ENCODE results near the gene RTN4IP1.
"Not testable (repeated sequence)": the region's sequence is repeated elsewhere in the genome, so short reads cannot be mapped to it uniquely, and the experiment has no call there.

The RTN4IP1 gene

DNA sequence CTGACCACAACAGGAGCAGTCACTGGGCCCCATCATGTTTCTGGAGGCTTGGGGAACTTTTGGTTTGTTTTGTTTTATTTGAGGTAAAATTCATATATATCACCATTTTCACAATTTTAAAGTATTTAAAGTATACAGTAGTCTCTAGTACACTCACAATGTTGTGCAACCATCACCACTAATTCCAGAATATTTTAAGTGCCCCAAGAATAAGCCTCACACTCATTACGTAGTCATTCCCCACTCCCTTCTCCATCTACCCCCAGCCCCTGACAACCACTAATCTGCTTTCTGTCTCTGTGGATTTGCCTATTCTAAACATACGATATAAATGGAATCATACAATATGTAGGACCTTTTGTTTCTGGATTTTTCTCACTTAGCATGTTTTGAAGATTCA is 29.0 kb downstream of the RTN4IP1 start:
- H3K27me3 ChIP-seq (ENCODE audit: insufficient read depth, low read length, poor library complexity, severe bottlenecking): no peaks in the 10 kb centered on the region
- H2AFZ ChIP-seq (ENCODE audit: low read length): no peak overlapping the region
- no peaks in the 10 kb centered on the region for H4K20me1 ChIP-seq (ENCODE audit: insufficient read depth, low read length, poor library complexity, severe bottlenecking)
- H3K4me1 ChIP-seq (ENCODE audit: insufficient read depth, low read length, poor library complexity, severe bottlenecking): peaks cover 35% of the 10 kb centered on the region
- no peaks in the 10 kb centered on the region for H3K79me2 ChIP-seq (ENCODE audit: insufficient read depth, low read length)
- H3F3A ChIP-seq (ENCODE audit: low read depth): no peaks in the 10 kb centered on the region
- H3K9me3 ChIP-seq (ENCODE audit: insufficient read depth, low read depth, low read length): no peaks in the 10 kb centered on the region
- H3K4me3 ChIP-seq (ENCODE audit: low read length, poor library complexity, severe bottlenecking): no peak overlapping the region
- TF ChIP-seq, protein P1, sequence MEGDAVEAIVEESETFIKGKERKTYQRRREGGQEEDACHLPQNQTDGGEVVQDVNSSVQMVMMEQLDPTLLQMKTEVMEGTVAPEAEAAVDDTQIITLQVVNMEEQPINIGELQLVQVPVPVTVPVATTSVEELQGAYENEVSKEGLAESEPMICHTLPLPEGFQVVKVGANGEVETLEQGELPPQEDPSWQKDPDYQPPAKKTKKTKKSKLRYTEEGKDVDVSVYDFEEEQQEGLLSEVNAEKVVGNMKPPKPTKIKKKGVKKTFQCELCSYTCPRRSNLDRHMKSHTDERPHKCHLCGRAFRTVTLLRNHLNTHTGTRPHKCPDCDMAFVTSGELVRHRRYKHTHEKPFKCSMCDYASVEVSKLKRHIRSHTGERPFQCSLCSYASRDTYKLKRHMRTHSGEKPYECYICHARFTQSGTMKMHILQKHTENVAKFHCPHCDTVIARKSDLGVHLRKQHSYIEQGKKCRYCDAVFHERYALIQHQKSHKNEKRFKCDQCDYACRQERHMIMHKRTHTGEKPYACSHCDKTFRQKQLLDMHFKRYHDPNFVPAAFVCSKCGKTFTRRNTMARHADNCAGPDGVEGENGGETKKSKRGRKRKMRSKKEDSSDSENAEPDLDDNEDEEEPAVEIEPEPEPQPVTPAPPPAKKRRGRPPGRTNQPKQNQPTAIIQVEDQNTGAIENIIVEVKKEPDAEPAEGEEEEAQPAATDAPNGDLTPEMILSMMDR (conservative IDR thresholded peaks at IDR 0.05; ENCODE audit: low read length): no peak
- TF ChIP-seq EZH2phosphoT487 (IDR thresholded peaks at IDR 0.05; ENCODE audit: borderline replicate concordance): no peak
- no peaks in the 10 kb centered on the region for H3K9me2 ChIP-seq (replicated peaks; ENCODE audit: low read depth, low read length)
- H3K9ac ChIP-seq (ENCODE audit: low read depth, low read length, poor library complexity, severe bottlenecking): no peak overlapping the region
- no peak overlapping the region for H3K4me2 ChIP-seq (ENCODE audit: low read depth, low read length, poor library complexity, severe bottlenecking)
- no peaks in the 10 kb centered on the region for H3K36me3 ChIP-seq (ENCODE audit: insufficient read depth, low read length)

DNA sequence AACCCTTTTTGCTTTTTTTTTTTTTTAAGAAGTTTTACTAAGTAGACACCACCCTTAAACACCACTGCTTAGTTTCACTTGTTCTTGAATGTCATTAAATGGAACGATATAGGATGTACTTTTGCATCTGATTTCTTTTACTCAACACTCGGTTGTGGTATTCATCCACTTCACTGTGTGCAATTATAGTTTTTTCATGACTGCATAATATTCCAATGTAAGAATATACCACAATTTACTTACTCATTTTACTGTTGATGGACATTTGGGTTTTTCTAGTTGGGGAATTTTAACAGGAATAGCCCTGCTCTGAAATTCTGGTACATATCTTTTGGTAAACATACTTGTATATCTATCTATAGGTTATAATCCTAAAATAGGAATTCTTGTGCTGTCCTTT is 29.9 kb downstream of the RTN4IP1 start:
- no peak overlapping the region for H2AFZ ChIP-seq (ENCODE audit: low read length)
- peaks cover 34% of the 10 kb centered on the region for H3K4me1 ChIP-seq (ENCODE audit: insufficient read depth, low read length, poor library complexity, severe bottlenecking)
- no peaks in the 10 kb centered on the region for H3K9me3 ChIP-seq (ENCODE audit: insufficient read depth, low read depth, low read length)
- no peaks in the 10 kb centered on the region for H3K9me2 ChIP-seq (replicated peaks; ENCODE audit: low read depth, low read length)
- H3F3A ChIP-seq (ENCODE audit: low read depth): no peaks in the 10 kb centered on the region
- no peaks in the 10 kb centered on the region for H3K36me3 ChIP-seq (ENCODE audit: insufficient read depth, low read length)
- no peaks in the 10 kb centered on the region for H4K20me1 ChIP-seq (ENCODE audit: insufficient read depth, low read length, poor library complexity, severe bottlenecking)
- H3K9ac ChIP-seq (ENCODE audit: low read depth, low read length, poor library complexity, severe bottlenecking): no peak overlapping the region
- TF ChIP-seq EZH2phosphoT487 (IDR thresholded peaks at IDR 0.05; ENCODE audit: borderline replicate concordance): no peak
- TF ChIP-seq, protein P1 (conservative IDR thresholded peaks at IDR 0.05; ENCODE audit: low read length): no peak
- H3K27me3 ChIP-seq (ENCODE audit: insufficient read depth, low read length, poor library complexity, severe bottlenecking): no peaks in the 10 kb centered on the region
- no peak overlapping the region for H3K4me2 ChIP-seq (ENCODE audit: low read depth, low read length, poor library complexity, severe bottlenecking)
- H3K79me2 ChIP-seq (ENCODE audit: insufficient read depth, low read length): no peaks in the 10 kb centered on the region
- no peak overlapping the region for H3K4me3 ChIP-seq (ENCODE audit: low read length, poor library complexity, severe bottlenecking)

DNA sequence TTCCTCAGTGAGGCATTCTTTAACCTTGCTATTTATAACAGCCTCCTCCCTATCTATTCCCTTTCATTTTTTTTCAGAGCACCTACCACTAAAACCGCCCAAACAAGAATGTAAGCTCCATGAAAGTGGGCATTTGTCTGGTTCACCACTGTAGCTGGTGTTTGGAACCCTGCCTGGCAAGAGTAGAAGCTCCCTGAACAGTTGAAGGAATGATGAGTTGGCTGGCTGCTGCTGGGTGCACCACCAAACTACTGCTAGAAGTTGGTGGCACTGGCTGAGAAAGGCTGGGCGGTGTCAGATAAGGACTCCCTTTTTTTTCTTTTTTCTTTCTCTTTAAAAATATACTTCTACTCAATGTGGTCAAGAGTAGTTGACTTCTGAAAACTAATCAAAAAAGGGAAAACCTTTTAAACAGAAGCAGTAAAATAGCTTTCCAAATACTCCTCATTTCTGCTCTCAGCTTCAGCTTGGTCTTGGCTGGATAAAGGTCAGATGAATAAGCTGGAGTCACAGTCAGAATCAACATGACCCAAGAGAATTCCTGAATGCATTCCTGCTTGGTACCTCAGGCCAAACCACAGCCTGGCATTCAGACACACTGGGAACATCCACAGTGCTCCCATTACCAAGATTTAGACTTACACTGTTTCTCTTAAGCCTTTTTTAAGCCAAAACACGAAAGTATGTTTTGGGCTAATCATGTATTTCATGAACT is 38.0 kb downstream of the RTN4IP1 start:
- H3F3A ChIP-seq (ENCODE audit: low read depth): no peaks in the 10 kb centered on the region
- H3K9ac ChIP-seq (ENCODE audit: low read depth, low read length, poor library complexity, severe bottlenecking): no peak overlapping the region
- H3K79me2 ChIP-seq (ENCODE audit: insufficient read depth, low read length): no peaks in the 10 kb centered on the region
- no peaks in the 10 kb centered on the region for H3K36me3 ChIP-seq (ENCODE audit: insufficient read depth, low read length)
- H3K27me3 ChIP-seq (ENCODE audit: insufficient read depth, low read length, poor library complexity, severe bottlenecking): no peaks in the 10 kb centered on the region
- no peaks in the 10 kb centered on the region for H3K9me2 ChIP-seq (replicated peaks; ENCODE audit: low read depth, low read length)
- H4K20me1 ChIP-seq (ENCODE audit: insufficient read depth, low read length, poor library complexity, severe bottlenecking): no peaks in the 10 kb centered on the region
- no peaks in the 10 kb centered on the region for H3K4me1 ChIP-seq (ENCODE audit: insufficient read depth, low read length, poor library complexity, severe bottlenecking)
- no peak overlapping the region for H3K4me2 ChIP-seq (ENCODE audit: low read depth, low read length, poor library complexity, severe bottlenecking)
- H3K9me3 ChIP-seq (ENCODE audit: insufficient read depth, low read depth, low read length): no peaks in the 10 kb centered on the region
- TF ChIP-seq, protein P1 (conservative IDR thresholded peaks at IDR 0.05; ENCODE audit: low read length): no peak
- no peak for TF ChIP-seq EZH2phosphoT487 (IDR thresholded peaks at IDR 0.05; ENCODE audit: borderline replicate concordance)
- no peak overlapping the region for H2AFZ ChIP-seq (ENCODE audit: low read length)
- no peak overlapping the region for H3K4me3 ChIP-seq (ENCODE audit: low read length, poor library complexity, severe bottlenecking)

DNA sequence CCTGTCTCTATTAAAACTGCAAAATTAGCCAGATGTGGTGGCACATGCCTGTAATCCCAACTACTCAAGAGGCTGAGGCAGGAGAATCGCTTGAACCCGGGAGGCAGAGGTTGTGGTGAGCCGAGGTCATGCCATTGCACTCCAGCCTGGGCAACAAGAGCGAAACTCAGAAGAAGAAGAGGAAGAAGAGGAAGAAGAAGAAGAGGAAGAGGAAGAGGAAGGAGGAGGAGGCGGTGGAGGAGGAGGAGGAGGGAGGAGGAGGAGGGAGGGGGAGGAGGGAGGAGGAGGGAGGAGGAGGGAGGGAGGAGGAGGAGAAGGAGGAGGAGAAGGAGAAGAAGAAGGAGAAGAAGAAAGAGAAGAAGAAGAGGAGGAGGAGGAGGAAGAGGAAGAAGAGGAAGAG is 40.4 kb downstream of the RTN4IP1 start:
- not testable (repeated sequence) for H2AFZ ChIP-seq (ENCODE audit: low read length); H3K9me2 ChIP-seq (replicated peaks; ENCODE audit: low read depth, low read length); H4K20me1 ChIP-seq (ENCODE audit: insufficient read depth, low read length, poor library complexity, severe bottlenecking); H3F3A ChIP-seq (ENCODE audit: low read depth); H3K36me3 ChIP-seq (ENCODE audit: insufficient read depth, low read length); H3K4me1 ChIP-seq (ENCODE audit: insufficient read depth, low read length, poor library complexity, severe bottlenecking); H3K9ac ChIP-seq (ENCODE audit: low read depth, low read length, poor library complexity, severe bottlenecking); H3K4me3 ChIP-seq (ENCODE audit: low read length, poor library complexity, severe bottlenecking); H3K79me2 ChIP-seq (ENCODE audit: insufficient read depth, low read length); H3K9me3 ChIP-seq (ENCODE audit: insufficient read depth, low read depth, low read length); H3K27me3 ChIP-seq (ENCODE audit: insufficient read depth, low read length, poor library complexity, severe bottlenecking); H3K4me2 ChIP-seq (ENCODE audit: low read depth, low read length, poor library complexity, severe bottlenecking)
